Type B pancreatic cell (in vitro differentiated cells): ENCODE results near the gene PINLYP. TPM values are rescaled to one million over a fixed set of nuclear protein-coding genes. Genes with fewer than 3 reads are reported as not detected.

Source experiments
- DNase-seq: peaks from one replicate; pipeline ENCODE4 v3.0.0; 2021; ENCODE audit warnings: mixed read lengths; ENCODE audit not compliant: unreplicated experiment; ENCODE audit errors: extremely low spot score
- H3K27ac Mint-ChIP-seq: 2 replicates; pipeline ENCODE4 v1.8.0; 2021; ENCODE audit warnings: mild to moderate bottlenecking, mixed read lengths
- H3K27me3 Mint-ChIP-seq: 2 replicates; pipeline ENCODE4 v1.8.0; 2021; ENCODE audit warnings: mixed read lengths
- H3K36me3 Mint-ChIP-seq: 2 replicates; pipeline ENCODE4 v1.8.0; 2021; ENCODE audit warnings: mixed read lengths
- H3K4me1 Mint-ChIP-seq: one replicate; pipeline ENCODE4 v1.8.0; 2021; ENCODE audit warnings: mixed read lengths; ENCODE audit not compliant: unreplicated experiment
- H3K4me3 Mint-ChIP-seq: 2 replicates; pipeline ENCODE4 v1.8.0; 2021; ENCODE audit warnings: mild to moderate bottlenecking, mixed read lengths
- H3K9me3 Mint-ChIP-seq: 2 replicates; pipeline ENCODE4 v1.8.0; 2021; ENCODE audit warnings: mixed read lengths
- total RNA-seq: library from RNA; stranded (reverse); gene quantifications from 2 replicates; pipeline ENCODE4 v1.2.1, GENCODE V29; 2021; ENCODE audit warnings: low replicate concordance
- TF ChIP-seq, protein P1 (sequence below): fragments of 200-600 bp; sonication (generic); conservative IDR thresholded peaks from 2 replicates; pipeline ENCODE4 v1.5.0; 2021; ENCODE audit warnings: antibody characterized with exemption, mild to moderate bottlenecking

The PINLYP gene
- total RNA-seq, 1 donor from 2014 or later = 6.0 TPM

DNA sequence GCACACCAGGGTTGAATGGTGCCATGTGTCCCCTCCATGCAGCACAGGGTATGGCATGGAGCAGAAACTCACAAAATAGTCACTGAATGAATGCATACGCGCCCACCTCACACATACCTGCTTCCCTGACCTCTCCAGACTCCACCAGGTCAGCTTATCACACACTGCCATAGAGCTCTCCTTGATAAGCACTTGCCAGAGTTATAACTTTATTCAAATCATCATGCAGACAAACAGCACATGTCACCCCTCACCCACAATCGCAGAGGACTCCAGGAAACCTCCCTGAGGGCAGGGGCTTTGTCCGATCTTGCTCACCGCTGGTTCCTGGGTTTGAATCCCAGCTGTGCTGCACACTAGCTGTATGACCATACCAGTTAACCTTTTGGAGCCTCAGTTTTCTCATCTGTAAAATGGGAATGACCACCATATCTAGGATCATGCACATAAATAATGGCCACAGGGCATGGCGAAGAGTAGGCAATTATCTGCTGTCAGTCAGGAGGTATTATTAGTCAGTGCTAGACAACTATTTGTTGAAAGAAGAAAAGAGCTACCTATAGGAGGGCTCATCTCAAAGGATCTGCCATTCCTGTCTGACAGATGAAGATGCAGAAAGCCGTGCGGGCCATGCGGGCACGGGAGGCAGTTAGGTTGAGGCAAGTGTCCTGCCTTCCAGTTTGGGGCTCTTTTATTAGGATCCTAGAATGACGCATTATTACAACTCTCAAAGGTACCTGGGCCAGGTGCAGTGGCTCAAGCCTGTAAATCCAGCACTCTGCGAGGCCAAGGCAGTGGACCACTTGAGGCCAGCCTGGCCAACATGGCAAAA, 14.2 kb upstream of the PINLYP start:
- Mint-ChIP-seq H3K27me3 (no peaks in the 10 kb centered on the region), H3K27ac (no peak overlapping the region), H3K9me3 (no peaks in the 10 kb centered on the region), H3K36me3 (peaks cover 8% of the 10 kb centered on the region), H3K4me3 (no peak overlapping the region), H3K4me1 (no peaks in the 10 kb centered on the region)
- DNase-seq = no peak
- TF ChIP-seq, protein P1, sequence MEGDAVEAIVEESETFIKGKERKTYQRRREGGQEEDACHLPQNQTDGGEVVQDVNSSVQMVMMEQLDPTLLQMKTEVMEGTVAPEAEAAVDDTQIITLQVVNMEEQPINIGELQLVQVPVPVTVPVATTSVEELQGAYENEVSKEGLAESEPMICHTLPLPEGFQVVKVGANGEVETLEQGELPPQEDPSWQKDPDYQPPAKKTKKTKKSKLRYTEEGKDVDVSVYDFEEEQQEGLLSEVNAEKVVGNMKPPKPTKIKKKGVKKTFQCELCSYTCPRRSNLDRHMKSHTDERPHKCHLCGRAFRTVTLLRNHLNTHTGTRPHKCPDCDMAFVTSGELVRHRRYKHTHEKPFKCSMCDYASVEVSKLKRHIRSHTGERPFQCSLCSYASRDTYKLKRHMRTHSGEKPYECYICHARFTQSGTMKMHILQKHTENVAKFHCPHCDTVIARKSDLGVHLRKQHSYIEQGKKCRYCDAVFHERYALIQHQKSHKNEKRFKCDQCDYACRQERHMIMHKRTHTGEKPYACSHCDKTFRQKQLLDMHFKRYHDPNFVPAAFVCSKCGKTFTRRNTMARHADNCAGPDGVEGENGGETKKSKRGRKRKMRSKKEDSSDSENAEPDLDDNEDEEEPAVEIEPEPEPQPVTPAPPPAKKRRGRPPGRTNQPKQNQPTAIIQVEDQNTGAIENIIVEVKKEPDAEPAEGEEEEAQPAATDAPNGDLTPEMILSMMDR = no peak

DNA sequence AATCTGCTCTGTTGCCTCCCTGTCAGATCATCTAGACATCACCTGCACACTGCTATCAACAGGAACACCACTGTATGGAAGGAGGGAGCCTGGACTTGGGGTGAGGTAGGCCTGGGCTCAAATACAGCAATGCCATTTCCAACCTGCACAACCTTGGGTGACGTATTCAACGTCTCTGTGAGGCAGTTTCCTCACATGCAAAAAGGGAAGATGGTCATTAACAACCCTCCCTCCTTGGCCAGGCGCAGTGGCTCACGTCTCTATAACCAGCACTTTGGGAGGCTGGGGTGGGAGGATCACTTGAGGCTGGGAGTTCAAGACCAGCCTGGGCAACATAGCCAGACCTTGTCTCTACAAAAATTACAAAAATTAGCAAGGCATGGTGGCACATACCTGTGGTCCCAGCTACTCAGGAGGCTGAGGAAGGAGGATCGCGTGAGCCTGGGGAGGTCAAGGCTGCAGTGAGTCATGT, 13.3 kb upstream of the PINLYP start:
- Mint-ChIP-seq H3K4me1 (no peaks in the 10 kb centered on the region), H3K4me3 (no peak overlapping the region), H3K27ac (no peak overlapping the region), H3K9me3 (no peaks in the 10 kb centered on the region), H3K36me3 (peaks cover 12% of the 10 kb centered on the region), H3K27me3 (no peaks in the 10 kb centered on the region)
- DNase-seq = no peak
- TF ChIP-seq, protein P1 = no peak

DNA sequence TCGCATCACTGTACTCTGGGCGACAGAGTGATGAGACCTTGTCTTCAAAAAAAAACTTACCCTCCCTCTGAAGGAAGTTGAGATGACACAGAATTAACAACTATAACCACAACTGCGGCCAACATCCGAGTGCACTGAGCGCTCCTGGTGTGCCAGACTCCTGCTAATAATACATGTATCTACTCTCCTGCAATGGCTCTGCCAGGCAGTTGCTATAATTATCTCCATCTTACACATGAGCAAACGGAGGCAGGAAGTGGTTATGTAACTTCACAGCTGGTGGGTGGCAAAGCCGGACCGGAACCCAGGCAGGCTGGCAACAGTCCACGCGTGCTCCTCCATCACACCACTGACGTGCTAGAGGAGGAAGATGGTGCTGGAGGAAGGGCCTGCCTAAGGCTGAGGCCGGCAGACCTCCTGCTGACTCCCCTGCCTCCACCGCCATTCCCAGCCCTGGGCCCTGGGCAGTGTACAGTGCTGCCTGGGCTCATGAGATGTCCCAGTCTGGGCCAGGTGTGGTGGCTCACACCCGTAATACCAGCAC, 12.8 kb upstream of the PINLYP start:
- TF ChIP-seq, protein P1 = no peak
- Mint-ChIP-seq H3K36me3 (peaks cover 12% of the 10 kb centered on the region), H3K27ac (no peak overlapping the region), H3K9me3 (no peaks in the 10 kb centered on the region), H3K4me1 (no peaks in the 10 kb centered on the region), H3K4me3 (no peak overlapping the region), H3K27me3 (no peaks in the 10 kb centered on the region)
- no peak for DNase-seq

DNA sequence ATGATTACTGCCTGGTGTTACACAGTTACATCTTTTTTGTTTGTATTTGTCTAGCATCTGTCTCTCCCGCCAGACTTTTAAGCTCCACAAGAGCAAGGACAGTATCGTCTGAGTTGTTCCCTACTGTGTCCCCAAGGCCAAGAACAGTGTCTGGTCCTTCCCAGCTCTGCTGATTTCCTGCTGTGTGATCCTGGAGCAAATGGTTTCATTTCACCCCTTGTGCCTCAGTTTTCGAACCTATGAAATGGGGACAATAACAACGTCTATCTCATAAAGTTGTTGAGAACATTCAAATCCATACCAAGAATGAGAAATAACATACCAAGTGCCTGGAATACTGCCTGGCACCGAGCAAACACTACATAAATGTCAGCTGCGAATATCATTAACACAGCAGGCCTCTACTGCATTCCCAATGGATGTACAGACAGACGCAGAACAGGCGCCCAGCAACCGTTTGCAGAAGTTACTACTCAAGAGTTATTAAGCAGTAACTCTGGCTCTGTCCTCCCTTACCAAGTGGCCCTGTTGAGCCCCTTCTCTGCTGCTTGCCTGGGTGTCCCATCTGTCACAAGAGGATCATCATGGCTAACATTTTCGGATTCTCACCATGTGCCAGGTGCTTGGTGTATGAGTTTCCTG, 11.7 kb upstream of the PINLYP start:
- H3K27me3 Mint-ChIP-seq = no peaks in the 10 kb centered on the region
- no peak for DNase-seq
- no peak overlapping the region for H3K4me3 Mint-ChIP-seq
- TF ChIP-seq, protein P1 = no peak
- H3K4me1 Mint-ChIP-seq = no peaks in the 10 kb centered on the region
- H3K27ac Mint-ChIP-seq = no peak overlapping the region
- H3K9me3 Mint-ChIP-seq = no peaks in the 10 kb centered on the region
- H3K36me3 Mint-ChIP-seq = peaks cover 12% of the 10 kb centered on the region

DNA sequence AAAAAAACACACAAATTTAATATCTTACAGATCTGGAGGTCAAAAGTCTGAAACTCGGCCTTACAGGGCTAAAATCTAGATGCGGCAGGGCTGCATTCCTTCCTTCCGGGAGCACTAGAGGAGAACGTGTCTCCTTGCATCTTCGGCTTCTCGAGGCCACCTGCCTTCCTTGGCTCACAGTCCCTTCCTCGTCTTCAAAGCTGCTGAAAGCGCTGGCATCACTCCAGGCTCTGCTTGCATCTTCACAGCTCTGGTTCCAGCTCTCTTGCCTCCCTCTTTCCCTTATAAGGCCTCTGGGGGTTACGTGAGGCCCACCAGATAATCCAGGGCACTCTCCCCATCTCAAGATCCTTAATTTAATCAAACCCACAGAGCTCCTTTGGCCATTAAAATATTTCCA, 10.8 kb upstream of the PINLYP start:
- H3K36me3 Mint-ChIP-seq = peaks cover 13% of the 10 kb centered on the region
- peaks cover 2% of the 10 kb centered on the region for H3K4me1 Mint-ChIP-seq
- no peaks in the 10 kb centered on the region for H3K27me3 Mint-ChIP-seq
- no peak overlapping the region for H3K4me3 Mint-ChIP-seq
- H3K9me3 Mint-ChIP-seq = no peaks in the 10 kb centered on the region
- no peak overlapping the region for H3K27ac Mint-ChIP-seq
- DNase-seq = no peak
- TF ChIP-seq, protein P1 = no peak
